CD4-positive, alpha-beta T cell treated with Interferon gamma for 1 hour (primary cell): ENCODE results near the gene RGN.
"Not testable (repeated sequence)": the region's sequence is repeated elsewhere in the genome, so short reads cannot be mapped to it uniquely, and the experiment has no call there.

Experiments
- DNase-seq: peaks from one replicate; pipeline ENCODE4 v3.0.0-alpha.2; 2020

The RGN gene

DNA sequence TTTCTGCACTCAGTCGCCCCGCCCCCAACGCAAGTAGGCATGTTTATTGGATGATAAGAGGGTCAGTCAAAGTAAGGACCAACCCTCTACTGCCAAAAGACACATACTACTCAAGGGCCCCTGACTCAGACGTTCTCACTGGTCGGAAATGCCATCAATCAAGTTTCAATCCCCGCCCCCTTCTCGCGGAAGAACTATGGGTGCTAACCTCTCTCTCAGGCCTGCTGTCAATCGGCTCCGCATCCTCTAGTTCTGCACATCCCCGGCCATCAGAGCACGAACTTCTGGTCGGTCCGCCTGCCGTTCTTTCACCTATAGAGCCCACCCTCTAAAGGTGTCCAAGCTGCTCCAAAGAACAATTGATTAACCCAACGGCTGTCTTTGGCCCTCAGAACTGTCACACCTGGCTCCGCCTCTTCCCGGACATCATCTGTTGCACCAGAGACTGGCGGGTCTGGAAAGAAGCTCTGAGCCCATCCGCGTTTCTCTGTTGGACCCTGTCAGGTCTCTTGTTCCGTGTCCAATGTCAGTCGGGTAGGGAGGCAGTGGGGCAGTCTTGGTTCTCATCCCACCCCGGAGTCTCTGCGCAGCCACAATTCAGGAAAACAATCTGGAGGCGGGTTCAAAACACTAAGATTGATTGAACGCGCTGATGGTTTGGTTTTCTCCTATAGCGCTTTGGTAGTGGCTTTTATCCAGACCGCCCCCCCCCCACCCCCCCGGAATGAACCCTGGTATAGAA lies 51.1 kb downstream of the RGN start:
- DNase-seq, result peak; percentile 92

- DNase-seq, result no peak
These were observed 51.7 kb downstream of the RGN start for GRCh38 chrX:47129899-47130358.

GRCh38 chrX:47133493-47133892 lies 55.2 kb downstream of the RGN start:
- no peak for DNase-seq

GRCh38 chrX:47135650-47136049 lies 57.4 kb downstream of the RGN start:
- DNase-seq, result not testable (repeated sequence)

DNA sequence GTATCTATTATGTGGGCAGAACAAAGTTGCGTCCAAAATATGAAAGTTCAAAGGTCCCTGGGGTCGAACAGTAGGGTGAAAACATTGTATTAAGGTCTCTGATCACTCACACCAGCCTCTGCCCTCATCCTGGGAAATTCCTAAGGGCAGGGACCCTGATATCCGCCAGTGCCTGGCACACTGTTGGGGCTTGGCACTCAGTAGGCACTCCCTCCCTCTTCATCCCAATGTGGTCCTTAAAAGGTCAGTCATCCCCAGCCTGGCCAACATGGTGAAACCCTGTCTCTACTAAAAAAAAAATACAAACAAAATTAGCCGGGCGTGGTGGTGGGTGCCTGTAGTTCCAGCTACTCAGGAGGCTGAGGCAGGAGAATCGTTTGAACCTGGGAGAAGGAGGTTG lies 59.9 kb downstream of the RGN start:
- DNase-seq, result no peak
